SK-N-SH (cell line): ENCODE measurements around the gene EXOC6. TPM values are rescaled to one million over a fixed set of nuclear protein-coding genes. Genes with fewer than 3 reads are reported as not detected.

Experiments
- CTCF ChIA-PET: fragments of 300-600, 350-600 bp; formaldehyde crosslinking; extraction: SDS; loops from one replicate; lab custom pipeline; 2021; lab: Yijun Ruan, JAX
- POLR2A ChIA-PET: fragments of 350-600 bp; sonication (Branson Sonifier 250); formaldehyde crosslinking; extraction: SDS; loops from one replicate; lab custom pipeline; 2020; ENCODE audit warnings: antibody characterized with exemption, inconsistent platforms; lab: Yijun Ruan, JAX
- DNase-seq: peaks from one replicate; pipeline ENCODE4 v3.0.0; 2012
- H2AFZ ChIP-seq: fragments of 200-600 bp; sonication (generic); 2 replicates; pipeline ENCODE4 v1.8.1; 2016; ENCODE audit warnings: antibody characterized with exemption, mild to moderate bottlenecking, low read depth
- H3F3A ChIP-seq: fragments of 200-600 bp; sonication (generic); replicated peaks from 2 replicates; pipeline ENCODE3; 2016; ENCODE audit warnings: antibody characterized with exemption, mild to moderate bottlenecking; ENCODE audit not compliant: insufficient read depth
- H3K27ac ChIP-seq, 2 experiments: fragments of 200-500 bp in 1 of 2; fragments of 200-600 bp in 1 of 2; sonication (Bioruptor generic) in 1 of 2; sonication (generic), shearing (Covaris generic) in 1 of 2; 2 replicates each; pipeline versions ENCODE4 v1.5.1 to v1.6.1; 2014 to 2016; ENCODE audit warnings: low read depth in 2 of 2, inconsistent platforms in 1 of 2, low read length in 1 of 2, mild to moderate bottlenecking in 1 of 2, mixed read lengths in 1 of 2
- H3K27me3 ChIP-seq: fragments of 200-600 bp; sonication (generic), shearing (Covaris generic); 2 replicates; pipeline ENCODE4 v1.6.1; 2016; ENCODE audit warnings: mixed run types; ENCODE audit not compliant: insufficient read depth
- H3K36me3 ChIP-seq, 2 experiments: fragments of 200-500 bp in 1 of 2; fragments of 200-600 bp in 1 of 2; sonication (Bioruptor generic) in 1 of 2; sonication (generic) in 1 of 2; replicated peaks in 1 of 2; 2 replicates each; pipeline versions ENCODE3 to v1.5.1; 2014 to 2016; ENCODE audit warnings: low read length in 1 of 2, mild to moderate bottlenecking in 1 of 2; ENCODE audit not compliant: insufficient read depth in 2 of 2, control insufficient read depth in 1 of 2
- H3K4me1 ChIP-seq, 2 experiments: fragments of 200-500 bp in 1 of 2; fragments of 200-600 bp in 1 of 2; sonication (Bioruptor generic) in 1 of 2; sonication (generic), shearing (Covaris generic) in 1 of 2; 2 replicates each; pipeline versions ENCODE4 v1.5.1 to v1.6.1; 2014 to 2016; ENCODE audit warnings: low read depth in 1 of 2, low read length in 1 of 2, mixed run types in 1 of 2; ENCODE audit not compliant: insufficient read depth in 2 of 2, control insufficient read depth in 1 of 2
- H3K4me2 ChIP-seq: fragments of 200-600 bp; sonication (generic), shearing (Covaris generic); 2 replicates; pipeline ENCODE4 v1.6.1; 2017; ENCODE audit warnings: mixed run types
- H3K4me3 ChIP-seq, 2 experiments: fragments of 200-500 bp in 1 of 2; fragments of 200-600 bp in 1 of 2; sonication (Bioruptor generic) in 1 of 2; sonication (generic), shearing (Covaris generic) in 1 of 2; 2 replicates each; pipeline versions ENCODE4 v1.5.1 to v1.8.1; 2014 to 2016; ENCODE audit warnings: low read depth in 2 of 2, inconsistent platforms in 1 of 2, low read length in 1 of 2, mild to moderate bottlenecking in 1 of 2, mixed read lengths in 1 of 2, moderate library complexity in 1 of 2
- H3K79me2 ChIP-seq: fragments of 200-600 bp; sonication (generic); 2 replicates; pipeline ENCODE4 v1.8.1; 2017; ENCODE audit warnings: mild to moderate bottlenecking; ENCODE audit not compliant: insufficient read depth
- H3K9ac ChIP-seq: fragments of 200-600 bp; sonication (generic); 2 replicates; pipeline ENCODE4 v1.6.1; 2017; ENCODE audit warnings: mixed run types
- H3K9me2 ChIP-seq: fragments of 200-600 bp; sonication (generic); 2 replicates; pipeline ENCODE4 v1.6.1; 2017; ENCODE audit warnings: mixed run types
- H3K9me3 ChIP-seq: fragments of 200-600 bp; sonication (generic); 2 replicates; pipeline ENCODE4 v1.6.1; 2017; ENCODE audit warnings: mixed run types, mild to moderate bottlenecking, moderate library complexity
- H4K20me1 ChIP-seq: fragments of 200-600 bp; sonication (generic); 2 replicates; pipeline ENCODE4 v1.6.1; 2017; ENCODE audit warnings: mild to moderate bottlenecking, mixed run types; ENCODE audit not compliant: insufficient read depth
- CHD2 ChIP-seq: fragments of 150-350 bp; IDR thresholded peaks from 2 replicates; pipeline ENCODE4 v1.6.1; 2018; ENCODE audit warnings: low read length; ENCODE audit not compliant: partially characterized antibody
- CTCF ChIP-seq: fragments of 200-600 bp; sonication (generic); IDR thresholded peaks from 2 replicates; pipeline ENCODE4 v1.6.1; 2017; ENCODE audit warnings: antibody characterized with exemption, mild to moderate bottlenecking, moderate library complexity
- ELF1 ChIP-seq: IDR thresholded peaks from 2 replicates; pipeline ENCODE4 v1.4.0; 2012
- EZH2phosphoT487 ChIP-seq: fragments of 200-600 bp; sonication (generic); IDR thresholded peaks from 2 replicates; pipeline ENCODE4 v1.6.1; 2017; ENCODE audit warnings: low read depth, mixed run types, mild to moderate bottlenecking, antibody characterized with exemption, moderate library complexity, borderline replicate concordance
- FOSL2 ChIP-seq: IDR thresholded peaks from 2 replicates; pipeline ENCODE4 v1.4.0; 2012; ENCODE audit warnings: low read depth, mild to moderate bottlenecking, moderate library complexity, borderline replicate concordance
- FOXJ3 ChIP-seq: sonication (generic); formaldehyde crosslinking; IDR thresholded peaks from 2 replicates; pipeline ENCODE4 v1.5.1; 2020; ENCODE audit warnings: mild to moderate bottlenecking, missing genetic modification reagents
- FOXM1 ChIP-seq: IDR thresholded peaks from 2 replicates; pipeline ENCODE4 v1.4.0; 2012; ENCODE audit warnings: low read depth, mild to moderate bottlenecking
- GABPA ChIP-seq: IDR thresholded peaks from 2 replicates; pipeline ENCODE4 v1.4.0; 2012; ENCODE audit warnings: low read depth, mild to moderate bottlenecking
- MEF2A ChIP-seq: IDR thresholded peaks from 2 replicates; pipeline ENCODE4 v1.4.0; 2012; ENCODE audit warnings: low read depth, borderline replicate concordance
- NFIC ChIP-seq: IDR thresholded peaks from 2 replicates; pipeline ENCODE4 v1.4.0; 2012; ENCODE audit warnings: borderline replicate concordance
- NRF1 ChIP-seq: IDR thresholded peaks from 2 replicates; pipeline ENCODE4 v1.6.1; 2012; ENCODE audit warnings: low read depth, mild to moderate bottlenecking, low read length
- PBX3 ChIP-seq: IDR thresholded peaks from 2 replicates; pipeline ENCODE4; 2012
- POLR2AphosphoS5 ChIP-seq: IDR thresholded peaks from 2 replicates; pipeline ENCODE4 v1.6.1; 2012; ENCODE audit warnings: low read depth, low read length
- RXRA ChIP-seq: IDR thresholded peaks from 2 replicates; pipeline ENCODE4 v1.4.0; 2012; ENCODE audit warnings: low read depth, mild to moderate bottlenecking, borderline replicate concordance
- SIN3A ChIP-seq: IDR thresholded peaks from 2 replicates; pipeline ENCODE4 v1.6.1; 2012; ENCODE audit warnings: low read depth, mild to moderate bottlenecking, low read length, moderate library complexity, borderline replicate concordance
- YY1 ChIP-seq: IDR thresholded peaks from 2 replicates; pipeline ENCODE4 v1.4.0; 2012; ENCODE audit warnings: low read depth, mild to moderate bottlenecking
- WGBS: methylation state at CpG from one replicate; pipeline ENCODE4 v1.1.6; 2017; ENCODE audit warnings: low lambda C conversion rate; 5-methylcytosine and 5-hydroxymethylcytosine counted together
- polyA plus RNA-seq, 3 experiments: library from polyadenylated mRNA; depleted of rRNA; stranded (reverse); fragments of >200 nt; gene quantifications; 2 replicates each; pipeline ENCODE4 v1.2.3, GENCODE V29; 2012
- TF ChIP-seq, protein P1 (sequence below): fragments of 150-350 bp; IDR thresholded peaks from 2 replicates; pipeline ENCODE4 v1.6.1; 2016; ENCODE audit warnings: mild to moderate bottlenecking, low read depth, low read length
- TF ChIP-seq, protein P2 (sequence below): IDR thresholded peaks from 2 replicates; pipeline ENCODE4 v1.4.0; 2012; ENCODE audit warnings: low read depth, borderline replicate concordance
- TF ChIP-seq, protein P3 (sequence below): IDR thresholded peaks from 2 replicates; pipeline ENCODE4 v1.6.1; 2012; ENCODE audit warnings: mild to moderate bottlenecking, low read depth, low read length, moderate library complexity
- TF ChIP-seq, protein P4 (sequence below): IDR thresholded peaks from 2 replicates; pipeline ENCODE4 v1.4.0; 2012; ENCODE audit warnings: low read depth

Gene EXOC6
- polyA plus RNA-seq, 1 of the 3 experiments (the other 2 are of a cell fraction), result 2.3 TPM

DNA sequence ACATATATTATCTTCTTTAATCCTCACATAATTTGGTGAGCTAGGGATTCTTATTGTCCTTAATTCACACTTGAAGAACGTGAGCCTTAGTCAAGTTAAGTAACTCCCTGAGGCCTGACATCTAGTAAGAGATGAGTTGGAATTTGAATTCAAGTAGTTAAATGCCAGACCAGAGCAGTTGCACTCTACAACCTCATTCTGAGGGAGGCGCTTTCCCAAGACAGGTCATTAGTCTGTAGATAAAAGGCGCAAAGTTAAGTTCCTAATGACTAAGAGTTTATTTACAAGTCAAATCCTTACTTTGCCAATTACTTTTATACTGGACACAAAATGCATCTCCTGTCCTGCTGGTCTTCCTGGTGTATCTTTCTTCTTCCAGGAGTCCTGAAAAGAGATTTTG lies 3.6 kb upstream of the EXOC6 start:
- CTCF ChIA-PET, result no interaction called here

More for the DNA sequence above, 3.6 kb upstream of the EXOC6 start:
- H3K4me2 ChIP-seq, result no peak overlapping the region
- TF ChIP-seq MEF2A (no peak), GABPA (no peak), FOSL2 (no peak), FOXM1 (no peak), EZH2phosphoT487 (no peak), RXRA (no peak), CHD2 (no peak), YY1 (no peak), PBX3 (no peak), POLR2AphosphoS5 (no peak), SIN3A (no peak), ELF1 (no peak), NFIC (no peak), NRF1 (no peak), CTCF (no peak), FOXJ3 (CRISPR knock-in tag) (no peak)
- TF ChIP-seq, protein P1, sequence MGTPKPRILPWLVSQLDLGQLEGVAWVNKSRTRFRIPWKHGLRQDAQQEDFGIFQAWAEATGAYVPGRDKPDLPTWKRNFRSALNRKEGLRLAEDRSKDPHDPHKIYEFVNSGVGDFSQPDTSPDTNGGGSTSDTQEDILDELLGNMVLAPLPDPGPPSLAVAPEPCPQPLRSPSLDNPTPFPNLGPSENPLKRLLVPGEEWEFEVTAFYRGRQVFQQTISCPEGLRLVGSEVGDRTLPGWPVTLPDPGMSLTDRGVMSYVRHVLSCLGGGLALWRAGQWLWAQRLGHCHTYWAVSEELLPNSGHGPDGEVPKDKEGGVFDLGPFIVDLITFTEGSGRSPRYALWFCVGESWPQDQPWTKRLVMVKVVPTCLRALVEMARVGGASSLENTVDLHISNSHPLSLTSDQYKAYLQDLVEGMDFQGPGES, result no peak
- TF ChIP-seq, protein P2, sequence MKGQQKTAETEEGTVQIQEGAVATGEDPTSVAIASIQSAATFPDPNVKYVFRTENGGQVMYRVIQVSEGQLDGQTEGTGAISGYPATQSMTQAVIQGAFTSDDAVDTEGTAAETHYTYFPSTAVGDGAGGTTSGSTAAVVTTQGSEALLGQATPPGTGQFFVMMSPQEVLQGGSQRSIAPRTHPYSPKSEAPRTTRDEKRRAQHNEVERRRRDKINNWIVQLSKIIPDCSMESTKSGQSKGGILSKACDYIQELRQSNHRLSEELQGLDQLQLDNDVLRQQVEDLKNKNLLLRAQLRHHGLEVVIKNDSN, result no peak
- TF ChIP-seq, protein P3, sequence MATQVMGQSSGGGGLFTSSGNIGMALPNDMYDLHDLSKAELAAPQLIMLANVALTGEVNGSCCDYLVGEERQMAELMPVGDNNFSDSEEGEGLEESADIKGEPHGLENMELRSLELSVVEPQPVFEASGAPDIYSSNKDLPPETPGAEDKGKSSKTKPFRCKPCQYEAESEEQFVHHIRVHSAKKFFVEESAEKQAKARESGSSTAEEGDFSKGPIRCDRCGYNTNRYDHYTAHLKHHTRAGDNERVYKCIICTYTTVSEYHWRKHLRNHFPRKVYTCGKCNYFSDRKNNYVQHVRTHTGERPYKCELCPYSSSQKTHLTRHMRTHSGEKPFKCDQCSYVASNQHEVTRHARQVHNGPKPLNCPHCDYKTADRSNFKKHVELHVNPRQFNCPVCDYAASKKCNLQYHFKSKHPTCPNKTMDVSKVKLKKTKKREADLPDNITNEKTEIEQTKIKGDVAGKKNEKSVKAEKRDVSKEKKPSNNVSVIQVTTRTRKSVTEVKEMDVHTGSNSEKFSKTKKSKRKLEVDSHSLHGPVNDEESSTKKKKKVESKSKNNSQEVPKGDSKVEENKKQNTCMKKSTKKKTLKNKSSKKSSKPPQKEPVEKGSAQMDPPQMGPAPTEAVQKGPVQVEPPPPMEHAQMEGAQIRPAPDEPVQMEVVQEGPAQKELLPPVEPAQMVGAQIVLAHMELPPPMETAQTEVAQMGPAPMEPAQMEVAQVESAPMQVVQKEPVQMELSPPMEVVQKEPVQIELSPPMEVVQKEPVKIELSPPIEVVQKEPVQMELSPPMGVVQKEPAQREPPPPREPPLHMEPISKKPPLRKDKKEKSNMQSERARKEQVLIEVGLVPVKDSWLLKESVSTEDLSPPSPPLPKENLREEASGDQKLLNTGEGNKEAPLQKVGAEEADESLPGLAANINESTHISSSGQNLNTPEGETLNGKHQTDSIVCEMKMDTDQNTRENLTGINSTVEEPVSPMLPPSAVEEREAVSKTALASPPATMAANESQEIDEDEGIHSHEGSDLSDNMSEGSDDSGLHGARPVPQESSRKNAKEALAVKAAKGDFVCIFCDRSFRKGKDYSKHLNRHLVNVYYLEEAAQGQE, result no peak
- TF ChIP-seq, protein P4, sequence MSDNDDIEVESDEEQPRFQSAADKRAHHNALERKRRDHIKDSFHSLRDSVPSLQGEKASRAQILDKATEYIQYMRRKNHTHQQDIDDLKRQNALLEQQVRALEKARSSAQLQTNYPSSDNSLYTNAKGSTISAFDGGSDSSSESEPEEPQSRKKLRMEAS, result no peak
- TF ChIP-seq, all 33 proteins: peak for 0
- H3K27ac ChIP-seq, result no peak overlapping the region
- no peaks in the 10 kb centered on the region for H3K9me2 ChIP-seq
- peaks cover 3% of the 10 kb centered on the region; the same call in 1 of the 2 replicates for H3K79me2 ChIP-seq
- no peaks in the 10 kb centered on the region for H4K20me1 ChIP-seq
- no peak overlapping the region for H2AFZ ChIP-seq
- no peaks in the 10 kb centered on the region; a peak in 2 of 4 replicates for H3K4me1 ChIP-seq
- peaks cover 3% of the 10 kb centered on the region for H3F3A ChIP-seq
- H3K36me3 ChIP-seq, result no peaks in the 10 kb centered on the region
- no peaks in the 10 kb centered on the region for H3K9me3 ChIP-seq
- POLR2A ChIA-PET, result no interaction called here
- DNase-seq, result no peak
- no peaks in the 10 kb centered on the region for H3K27me3 ChIP-seq
- 83% methylated on average over 3 of the region's 3 CpGs for WGBS
- no peak overlapping the region for H3K9ac ChIP-seq
- no peak overlapping the region for H3K4me3 ChIP-seq
